HEK293T (cell line): ENCODE results near the gene CNIH1.
"Not testable (repeated sequence)": the region's sequence is repeated elsewhere in the genome, so short reads cannot be mapped to it uniquely, and the experiment has no call there.

ENCODE experiments used
- CTCF ChIA-PET: fragments of 350-600 bp; formaldehyde crosslinking; extraction: SDS; loops from one replicate; lab custom pipeline; 2021; ENCODE audit warnings: antibody characterized with exemption, inconsistent platforms; lab: Yijun Ruan, JAX
- POLR2A ChIA-PET: fragments of 350-600 bp; formaldehyde crosslinking; extraction: SDS; loops from one replicate; lab custom pipeline; 2020; ENCODE audit warnings: antibody characterized with exemption, inconsistent platforms; lab: Yijun Ruan, JAX
- DNase-seq: peaks from one replicate; pipeline ENCODE4 v3.0.0; 2012; ENCODE audit warnings: mixed read lengths; ENCODE audit errors: extremely low spot score
- ARNT ChIP-seq: fragments of 450-650 bp; IDR thresholded peaks from 2 replicates; pipeline ENCODE4 v1.6.1; 2017; ENCODE audit warnings: mild to moderate bottlenecking
- BHLHE40 ChIP-seq: fragments of 450-650 bp; IDR thresholded peaks from 2 replicates; pipeline ENCODE4 v1.6.1; 2016; ENCODE audit warnings: mild to moderate bottlenecking, moderate library complexity, borderline replicate concordance
- CTBP1 ChIP-seq: fragments of 450-650 bp; IDR thresholded peaks from 2 replicates; pipeline ENCODE4 v1.6.1; 2016; ENCODE audit warnings: borderline replicate concordance
- ELF4 ChIP-seq: fragments of 450-650 bp; IDR thresholded peaks from 2 replicates; pipeline ENCODE4 v1.6.1; 2017; ENCODE audit warnings: antibody characterized with exemption
- FOXA1 ChIP-seq: fragments of 450-650 bp; IDR thresholded peaks from 2 replicates; pipeline ENCODE4 v1.6.1; 2016; ENCODE audit warnings: mild to moderate bottlenecking
- FOXK2 ChIP-seq: fragments of 450-650 bp; IDR thresholded peaks from 2 replicates; pipeline ENCODE4 v1.6.1; 2016; ENCODE audit warnings: mild to moderate bottlenecking
- FOXM1 ChIP-seq: fragments of 450-650 bp; IDR thresholded peaks from 2 replicates; pipeline ENCODE4 v1.6.1; 2017; ENCODE audit warnings: mild to moderate bottlenecking, borderline replicate concordance
- HDGF ChIP-seq: fragments of 450-650 bp; IDR thresholded peaks from 2 replicates; pipeline ENCODE4 v1.6.1; 2017; ENCODE audit warnings: antibody characterized with exemption, borderline replicate concordance
- L3MBTL2 ChIP-seq: fragments of 450-650 bp; conservative IDR thresholded peaks from 2 replicates; pipeline ENCODE4 v1.6.1; 2016; ENCODE audit warnings: mild to moderate bottlenecking
- LEF1 ChIP-seq: fragments of 450-650 bp; IDR thresholded peaks from 2 replicates; pipeline ENCODE4 v1.6.1; 2017; ENCODE audit warnings: mild to moderate bottlenecking, borderline replicate concordance
- NFRKB ChIP-seq: fragments of 450-650 bp; IDR thresholded peaks from 2 replicates; pipeline ENCODE4 v1.6.1; 2016; ENCODE audit warnings: mild to moderate bottlenecking, moderate library complexity
- PKNOX1 ChIP-seq: fragments of 450-650 bp; IDR thresholded peaks from 2 replicates; pipeline ENCODE4 v1.6.1; 2016
- SP1 ChIP-seq: fragments of 450-650 bp; IDR thresholded peaks from 2 replicates; pipeline ENCODE4 v1.6.1; 2017
- SUZ12 ChIP-seq: fragments of 450-650 bp; IDR thresholded peaks from 2 replicates; pipeline ENCODE4 v1.6.1; 2016; ENCODE audit warnings: mild to moderate bottlenecking
- TARDBP ChIP-seq: fragments of 450-650 bp; IDR thresholded peaks from 2 replicates; pipeline ENCODE4 v1.6.1; 2016
- ZNF384 ChIP-seq: fragments of 450-650 bp; IDR thresholded peaks from 2 replicates; pipeline ENCODE4 v1.6.1; 2016

Gene CNIH1

GRCh38 chr14:54396183-54396492 is 45.0 kb downstream of the CNIH1 start:
- DNase-seq = no peak
- TF ChIP-seq LEF1 = no peak
- TF ChIP-seq ZNF384 = no peak
- TF ChIP-seq SP1 = no peak
- no peak for TF ChIP-seq FOXM1
- TF ChIP-seq PKNOX1 = no peak
- TF ChIP-seq ELF4 = no peak
- no peak for TF ChIP-seq BHLHE40
- no peak for TF ChIP-seq NFRKB
- TF ChIP-seq TARDBP = no peak
- TF ChIP-seq FOXA1 = no peak
- no peak for TF ChIP-seq L3MBTL2
- TF ChIP-seq ARNT = no peak
- no peak for TF ChIP-seq HDGF
- no peak for TF ChIP-seq FOXK2
- no peak for TF ChIP-seq SUZ12
- TF ChIP-seq CTBP1 = no peak
- ChIA-PET POLR2A (interaction anchor here (1.1 to 2.7 kb wide), 10 partner anchors 9 to 39 kb away, joined by 3 to 13 read pairs (median 5); no protein-coding TSS in a partner anchor), CTCF (interaction anchor here (1.1 to 2.2 kb wide), 2 partner anchors 24 to 30 kb away, joined by 3 to 9 read pairs; no protein-coding TSS in a partner anchor)

GRCh38 chr14:54395716-54396115 is 45.5 kb downstream of the CNIH1 start:
- CTCF ChIA-PET = interaction anchor here (0.7 to 1.0 kb wide), 2 partner anchors 48 to 220 kb away, joined by 3 read pairs; no protein-coding TSS in a partner anchor
- TF ChIP-seq PKNOX1 (no peak), TARDBP (no peak), ZNF384 (no peak), HDGF (no peak), L3MBTL2 (no peak), NFRKB (no peak), ARNT (no peak), BHLHE40 (no peak), ELF4 (no peak), CTBP1 (no peak), SUZ12 (no peak)
- POLR2A ChIA-PET = interaction anchor here (1.3 to 2.7 kb wide), 4 partner anchors 8 to 31 kb away, joined by 3 to 11 read pairs (median 6); no protein-coding TSS in a partner anchor
- no peak for DNase-seq

DNA sequence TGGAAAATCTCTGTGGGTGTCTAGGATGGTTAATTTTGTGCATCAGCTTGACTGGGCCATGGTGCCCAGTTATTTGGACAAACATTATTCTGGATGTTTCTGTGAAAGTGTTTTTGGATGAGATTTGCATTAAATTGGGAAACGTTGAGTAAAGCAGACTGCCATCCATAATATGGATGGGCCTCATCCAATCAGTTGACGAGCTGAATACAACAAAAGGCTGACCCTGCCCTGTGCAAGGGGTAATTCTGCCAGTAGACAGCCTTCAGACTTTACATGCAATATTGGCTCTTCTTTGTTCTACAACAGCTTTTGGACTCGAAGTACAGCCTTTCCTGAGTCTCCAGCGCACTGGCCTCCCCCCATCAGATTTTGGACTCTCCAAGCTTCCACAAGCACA is 45.9 kb downstream of the CNIH1 start:
- POLR2A ChIA-PET = interaction anchor here (1.3 to 2.7 kb wide), 2 partner anchors 8 to 27 kb away, joined by 3 to 11 read pairs; no protein-coding TSS in a partner anchor
- DNase-seq = no peak
- CTCF ChIA-PET = interaction anchor here (0.7 to 1.0 kb wide), 2 partner anchors 48 to 219 kb away, joined by 3 read pairs; no protein-coding TSS in a partner anchor
- TF ChIP-seq ELF4 (no peak), FOXM1 (no peak), ARNT (no peak), PKNOX1 (no peak), FOXK2 (no peak), TARDBP (no peak), L3MBTL2 (no peak), NFRKB (no peak), SUZ12 (no peak), ZNF384 (no peak), HDGF (no peak), SP1 (no peak), FOXA1 (no peak), LEF1 (no peak), BHLHE40 (no peak), CTBP1 (no peak)

- CTCF ChIA-PET = no interaction called here
- DNase-seq = no peak
- POLR2A ChIA-PET = no interaction called here
- no peak for TF ChIP-seq BHLHE40
- TF ChIP-seq ARNT = no peak
- no peak for TF ChIP-seq SUZ12
- no peak for TF ChIP-seq NFRKB
- no peak for TF ChIP-seq CTBP1
- no peak for TF ChIP-seq ELF4
- no peak for TF ChIP-seq FOXM1
- TF ChIP-seq FOXK2 = no peak
These were observed 46.6 kb downstream of the CNIH1 start for GRCh38 chr14:54394596-54394995.

DNA sequence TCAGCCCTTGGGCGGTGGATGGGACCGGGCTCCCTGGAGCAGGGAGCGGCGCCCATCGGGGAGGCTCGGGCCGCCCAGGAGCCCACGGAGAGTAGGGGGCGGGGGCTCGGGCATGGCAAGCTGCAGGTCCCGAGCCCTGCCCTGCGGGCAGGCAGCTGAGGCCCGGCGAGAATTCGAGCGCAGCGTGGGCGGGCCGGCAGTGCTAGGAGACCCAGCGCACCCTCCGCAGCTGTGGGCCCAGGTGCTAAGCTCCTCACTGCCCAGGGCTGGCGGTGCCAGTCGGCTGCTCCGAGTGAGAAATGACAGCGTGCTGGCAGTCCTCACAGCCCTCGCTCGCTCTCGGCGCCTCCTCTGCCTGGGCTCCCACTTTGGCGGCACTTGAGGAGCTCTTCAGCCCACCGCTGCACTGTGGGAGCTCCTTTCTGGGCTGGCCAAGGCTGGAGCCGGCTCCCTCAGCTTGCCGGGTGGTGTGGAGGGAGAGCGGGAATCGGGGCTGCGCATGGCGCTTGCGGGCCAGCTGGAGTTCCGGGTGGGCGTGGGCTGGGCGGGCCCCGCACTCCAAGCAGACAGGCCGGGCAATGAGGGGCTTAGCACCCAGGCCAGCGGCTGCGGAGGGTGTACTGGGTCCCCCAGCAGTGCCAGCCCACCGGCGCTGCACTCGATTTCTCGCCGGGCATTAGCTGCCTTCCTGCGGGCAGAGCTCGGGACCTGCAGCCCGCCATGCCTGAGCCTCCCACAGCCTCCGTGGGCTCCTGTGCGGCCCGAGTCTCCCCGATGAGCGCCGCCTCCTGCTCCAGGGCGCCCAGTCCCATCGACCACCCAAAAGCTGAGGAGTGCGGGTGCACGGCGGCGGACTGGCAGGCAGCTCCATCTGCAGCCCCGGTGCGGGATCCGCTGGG is 47.9 kb downstream of the CNIH1 start:
- POLR2A ChIA-PET = interaction anchor here (2.2 kb wide), 1 partner anchor 26 kb away, joined by 9 read pairs; no protein-coding TSS in a partner anchor
- CTCF ChIA-PET = interaction anchor here (1.5 kb wide), 1 partner anchor 26 kb away, joined by 5 read pairs; no protein-coding TSS in a partner anchor

More for the DNA sequence above, 47.9 kb downstream of the CNIH1 start:
- not testable (repeated sequence) for DNase-seq
